Pons (tissue), 1 donor: ENCODE data around the gene ANTXRL.
"Not testable (repeated sequence)": the region's sequence is repeated elsewhere in the genome, so short reads cannot be mapped to it uniquely, and the experiment has no call there.

Experiments used
- DNase-seq: peaks from one replicate; pipeline ENCODE4 v3.0.0-alpha.2; 2016; ENCODE audit warnings: low spot score

Gene ANTXRL

GRCh38 chr10:46286991-46287693 is at the start of gene ANTXRL:
Gene ANTXRL, plus strand, starts transcription at chr10:46286997. Its CDS starts 266 bp downstream, at chr10:46287263.
- no peak for DNase-seq

GRCh38 chr10:46237815-46238510 is 48.8 kb upstream of the ANTXRL start:
- no peak for DNase-seq

GRCh38 chr10:46239247-46239646 is 47.5 kb upstream of the ANTXRL start:
- peak; percentile 16 for DNase-seq

GRCh38 chr10:46239993-46240683 is 46.7 kb upstream of the ANTXRL start:
- DNase-seq: no peak

GRCh38 chr10:46240684-46241565 is 45.9 kb upstream of the ANTXRL start:
- DNase-seq: no peak

- no peak for DNase-seq
These were observed 41.4 kb upstream of the ANTXRL start for GRCh38 chr10:46245381-46245900.

GRCh38 chr10:46246400-46247180 is 40.2 kb upstream of the ANTXRL start:
- not testable (repeated sequence) for DNase-seq

- DNase-seq: no peak
These were observed 39.7 kb upstream of the ANTXRL start for GRCh38 chr10:46247181-46247475.

- DNase-seq: no peak
These were observed 38.8 kb upstream of the ANTXRL start for GRCh38 chr10:46247808-46248569.

- DNase-seq: no peak
These were observed 38.1 kb upstream of the ANTXRL start for GRCh38 chr10:46248651-46249146.

GRCh38 chr10:46249617-46250344 is 37.0 kb upstream of the ANTXRL start:
- DNase-seq: not testable (repeated sequence)

- DNase-seq: no peak
These were observed 36.3 kb upstream of the ANTXRL start for GRCh38 chr10:46250481-46250880.

GRCh38 chr10:46250898-46251856 is 35.6 kb upstream of the ANTXRL start:
- DNase-seq: no peak

GRCh38 chr10:46251857-46252847 is 34.6 kb upstream of the ANTXRL start:
- DNase-seq: no peak

GRCh38 chr10:46253076-46254006 is 33.5 kb upstream of the ANTXRL start:
- no peak for DNase-seq

GRCh38 chr10:46254007-46254383 is 32.8 kb upstream of the ANTXRL start:
- DNase-seq: no peak
